Fibroblast of mammary gland (primary cell): Measurements from ENCODE around the gene TSPAN9.
A peak's percentile ranks its signal among the peaks of the same experiment; 100 is the strongest.

Source experiments
- DNase-seq: peaks from one replicate; pipeline ENCODE4 v3.0.0-alpha.2; 2010; ENCODE audit warnings: low read depth
- H3K4me3 ChIP-seq: 2 replicates; pipeline ENCODE4 v1.5.1; 2011; ENCODE audit warnings: low read depth, mild to moderate bottlenecking, low read length, moderate library complexity; ENCODE audit not compliant: control insufficient read depth
- CTCF ChIP-seq: conservative IDR thresholded peaks from 2 replicates; pipeline ENCODE4 v1.5.1; 2011; ENCODE audit warnings: low read depth, low read length, inconsistent platforms; ENCODE audit not compliant: control insufficient read depth, insufficient read depth

TSPAN9 gene

DNA sequence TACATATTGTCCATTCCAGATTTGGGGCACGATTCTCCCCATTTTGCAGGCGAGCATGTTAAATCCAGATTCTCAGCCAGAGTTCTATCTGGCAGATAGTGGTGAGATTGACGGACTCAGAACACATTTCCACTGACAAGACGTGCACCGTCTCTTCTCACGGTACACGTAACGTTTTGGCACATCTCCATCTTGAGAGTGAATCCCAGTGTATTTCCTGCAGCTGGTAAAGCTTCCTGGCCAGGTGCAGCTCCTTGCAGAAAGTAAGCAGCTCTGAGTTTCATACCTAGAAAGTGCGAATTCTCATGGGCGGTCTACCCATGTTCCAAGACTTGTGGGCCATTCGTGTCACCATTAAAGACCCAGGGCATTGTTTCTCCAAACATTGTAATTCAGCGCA is 102.6 kb downstream of the TSPAN9 start:
- TF ChIP-seq CTCF: no peak
- no peak overlapping the region for H3K4me3 ChIP-seq
- no peak for DNase-seq

DNA sequence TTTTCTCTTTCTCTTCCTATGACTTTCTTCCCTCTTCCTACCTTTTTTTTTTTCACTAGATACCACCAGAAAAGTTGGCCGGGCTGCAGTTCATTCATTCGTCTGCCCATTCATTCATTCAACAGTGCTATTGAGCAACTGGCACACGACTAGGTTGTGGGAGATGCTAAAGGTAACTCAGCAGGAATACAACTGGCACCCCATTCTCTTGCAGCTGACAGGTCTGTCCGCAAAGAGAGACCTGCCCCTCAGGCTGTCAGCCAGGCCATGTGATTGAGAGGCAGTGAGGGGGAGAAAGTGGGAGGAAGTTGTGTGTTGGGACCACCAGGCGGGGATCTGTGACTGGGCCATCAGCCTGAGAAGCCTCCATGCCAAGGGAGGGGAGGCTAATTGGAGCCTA is 105.2 kb downstream of the TSPAN9 start:
- DNase-seq: peak; percentile 26
- no peak for TF ChIP-seq CTCF
- H3K4me3 ChIP-seq: no peak overlapping the region

- H3K4me3 ChIP-seq: no peak overlapping the region
- no peak for TF ChIP-seq CTCF
- no peak for DNase-seq
Observed at GRCh38 chr12:3184485-3184884, 107.3 kb downstream of the TSPAN9 start.

- no peak overlapping the region for H3K4me3 ChIP-seq
- TF ChIP-seq CTCF: no peak
- DNase-seq: no peak
Observed at GRCh38 chr12:3185260-3185870, 108.2 kb downstream of the TSPAN9 start.

DNA sequence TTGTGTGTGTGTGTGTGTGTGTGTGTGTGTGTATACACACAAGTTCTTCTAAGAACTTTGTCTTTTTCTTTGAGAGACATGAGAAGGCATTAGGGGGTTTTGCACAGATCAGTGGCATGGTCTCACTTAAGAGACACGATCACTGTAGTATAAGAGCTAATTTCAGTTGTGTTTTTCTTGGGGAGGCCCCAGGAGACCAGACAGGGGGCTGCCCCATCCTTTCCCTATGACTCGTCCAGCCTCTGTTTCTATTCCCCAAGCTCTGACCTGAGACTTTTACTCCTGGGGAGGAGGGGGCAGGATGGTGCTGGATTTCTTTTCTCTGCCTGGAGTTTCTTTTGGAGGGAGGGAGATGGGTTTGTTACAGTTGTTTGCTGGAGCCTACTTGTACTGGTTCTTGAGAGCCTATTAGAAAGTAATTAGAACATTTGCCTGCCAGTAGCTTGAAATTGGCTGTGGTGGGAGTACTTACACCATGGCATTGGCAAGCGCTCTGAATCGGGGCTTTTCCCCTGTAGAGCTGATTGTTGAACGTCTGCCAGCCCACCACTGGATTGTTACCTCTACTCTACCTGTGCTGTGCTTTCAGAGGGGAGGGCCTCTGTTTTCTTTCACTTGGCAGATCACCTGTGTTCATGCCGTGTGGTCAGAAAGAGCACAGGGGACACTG is 109.5 kb downstream of the TSPAN9 start:
- no peak for TF ChIP-seq CTCF
- no peak overlapping the region for H3K4me3 ChIP-seq
- peak; percentile 18 for DNase-seq

DNA sequence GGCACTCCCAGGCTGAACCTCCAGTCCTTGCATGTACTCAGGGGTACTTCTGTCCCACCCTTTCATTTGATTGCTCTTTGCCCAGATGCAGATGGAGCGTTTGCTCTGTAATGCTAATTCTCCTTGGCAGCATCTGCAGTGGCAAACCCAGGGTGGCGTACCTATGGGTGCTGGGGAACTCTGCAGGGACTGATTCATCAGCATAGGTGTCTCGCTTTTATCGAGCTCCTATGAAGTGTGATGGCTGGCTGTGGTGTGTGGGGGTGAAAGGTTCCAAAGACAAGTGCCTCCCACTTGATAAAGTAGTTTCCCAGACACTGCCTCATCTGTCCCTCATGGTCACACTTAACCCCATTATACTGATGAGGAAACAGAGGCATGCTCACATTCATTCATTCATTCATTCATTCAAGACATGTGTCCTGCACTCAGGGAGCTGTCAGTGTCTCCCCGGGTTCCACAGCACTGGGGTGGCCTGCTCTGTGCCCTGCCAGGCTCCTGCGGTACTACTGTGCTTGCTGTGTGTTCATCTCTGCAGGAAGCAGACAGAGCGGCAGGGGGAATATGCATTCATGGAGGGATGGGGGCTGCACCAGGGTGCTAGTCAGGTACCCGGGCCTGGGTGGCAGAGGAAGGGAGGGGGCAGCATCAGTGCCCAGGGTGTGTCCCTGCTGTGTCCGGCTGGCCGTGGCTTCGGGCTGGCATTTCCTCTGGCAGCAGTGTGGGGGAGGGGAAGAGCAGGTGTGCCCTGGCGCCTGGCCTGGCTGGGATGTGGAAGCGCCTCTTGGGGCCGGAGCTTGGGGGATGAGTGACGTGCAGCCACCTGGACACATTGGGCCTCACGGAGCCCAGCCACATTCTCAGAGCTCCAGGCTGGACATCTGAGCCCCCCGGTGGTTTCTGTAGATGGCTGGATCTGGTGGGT is 110.9 kb downstream of the TSPAN9 start:
- no peak for DNase-seq
- H3K4me3 ChIP-seq: no peak overlapping the region
- no peak for TF ChIP-seq CTCF
